ENCODE results near the gene RNF144A.

DNA sequence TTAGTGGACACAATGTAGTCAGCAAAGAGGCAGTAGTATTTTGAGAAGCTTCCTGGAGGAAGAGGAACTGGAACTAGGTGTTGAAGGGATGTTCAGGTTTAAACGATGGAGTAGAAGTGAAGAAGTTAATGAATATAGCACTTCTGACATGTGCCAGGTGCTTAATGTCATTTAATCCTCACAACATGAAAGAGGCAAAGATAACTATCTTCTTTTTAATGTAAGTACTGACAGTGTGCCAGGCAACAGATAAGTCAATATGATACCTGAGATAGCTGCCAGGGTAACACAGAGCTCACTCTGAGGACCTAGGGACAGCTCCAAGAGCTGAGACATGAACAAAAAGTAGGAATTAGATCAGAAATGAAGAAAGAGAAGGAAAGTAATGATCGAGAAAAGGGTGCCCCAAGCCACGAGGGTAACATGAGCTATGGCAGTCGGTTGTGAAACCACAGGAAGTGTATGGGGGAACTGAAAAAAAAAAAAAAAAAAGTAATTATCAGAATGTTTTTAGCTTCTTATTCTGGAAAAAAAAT is 140.7 kb downstream of the RNF144A start:
- TF ChIP-seq RAD21 (IDR thresholded peaks at IDR 0.05; ENCODE audit: low read depth), result no peak
- TF ChIP-seq EP300 (IDR thresholded peaks at IDR 0.05; ENCODE audit: borderline replicate concordance), result no peak
- TF ChIP-seq TAF1 (IDR thresholded peaks at IDR 0.05; ENCODE audit: low read depth), result no peak
- TF ChIP-seq, protein P1, sequence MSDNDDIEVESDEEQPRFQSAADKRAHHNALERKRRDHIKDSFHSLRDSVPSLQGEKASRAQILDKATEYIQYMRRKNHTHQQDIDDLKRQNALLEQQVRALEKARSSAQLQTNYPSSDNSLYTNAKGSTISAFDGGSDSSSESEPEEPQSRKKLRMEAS (IDR thresholded peaks at IDR 0.05), result no peak
- TF ChIP-seq CREB1 (IDR thresholded peaks at IDR 0.05; ENCODE audit: low read depth), result no peak

Data from Ishikawa (cell line).